Stimulated activated CD4-positive, alpha-beta T cell treated with anti-CD3 and anti-CD28 coated beads, TNF-alpha, amount 100 ng/mL, for 1 hour (primary cell): ENCODE results near the gene HTRA1.

ENCODE experiments used
- DNase-seq, 3 donors: peaks; one replicate each; pipeline ENCODE4 v3.0.0-alpha.2; 2020; ENCODE audit warnings: low read depth in 3 of 3, low spot score in 1 of 3

Gene HTRA1

GRCh38 chr10:122454603-122455080 is 6.7 kb upstream of the HTRA1 start, which contains the start of gene ARMS2:
ARMS2 (plus strand) TSS chr10:122454653; CDS start chr10:122454728, 75 bp downstream.
- DNase-seq = no peak

DNA sequence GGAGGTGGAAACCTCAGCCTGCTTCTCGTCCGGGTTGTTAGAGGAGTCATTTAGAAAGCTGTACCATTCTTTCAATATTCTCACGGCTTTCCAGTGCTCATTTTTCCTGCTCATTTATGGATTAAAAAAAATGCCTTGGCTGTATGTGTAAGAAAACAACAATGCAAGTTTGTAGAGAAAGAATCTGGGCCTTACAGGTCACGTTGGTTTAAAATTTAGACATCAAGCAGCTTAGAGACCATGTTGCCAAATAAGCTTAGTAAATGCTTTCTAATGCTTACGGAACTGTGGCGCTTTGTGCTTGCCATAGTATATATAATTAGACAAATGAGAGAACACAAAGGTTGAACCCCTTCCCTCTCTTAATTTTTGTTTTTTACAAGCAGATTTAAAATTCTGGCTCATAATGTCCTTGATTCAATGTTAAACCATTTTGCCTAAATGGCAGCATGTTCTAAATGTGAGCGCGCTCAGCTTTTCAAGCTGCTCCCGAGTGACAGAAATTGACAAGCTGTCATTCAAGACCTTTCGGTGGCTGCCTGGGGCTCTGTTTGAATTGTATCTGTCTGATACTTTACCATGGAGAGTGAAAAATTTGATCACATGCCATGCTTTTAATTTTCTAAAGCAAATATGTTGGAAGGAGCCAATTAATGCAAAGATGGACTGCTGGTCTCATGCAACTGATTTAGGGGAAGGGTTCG is 5.8 kb upstream of the HTRA1 start:
- no peak for DNase-seq

GRCh38 chr10:122457934-122458333 is 3.4 kb upstream of the HTRA1 start:
- no peak for DNase-seq

DNA sequence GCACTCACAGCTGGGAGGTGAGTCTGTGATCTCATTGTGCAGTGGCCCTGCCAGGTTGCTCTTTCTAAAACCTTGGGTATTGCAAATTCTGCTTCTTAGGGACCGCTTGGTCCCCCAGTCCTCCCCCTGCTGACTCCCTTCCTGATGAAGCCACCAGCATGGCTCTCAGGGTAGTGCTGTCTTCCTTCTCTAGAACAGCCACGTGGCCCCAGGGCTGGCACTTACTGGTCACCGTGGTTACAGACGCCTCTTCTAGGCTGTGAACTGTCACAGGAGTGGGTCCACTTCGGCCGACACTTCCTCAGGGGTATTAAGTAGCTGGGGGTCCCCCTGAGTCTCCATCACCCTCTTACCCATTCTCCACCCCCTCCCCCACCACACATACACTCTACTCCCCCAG is 2.7 kb upstream of the HTRA1 start:
- DNase-seq = no peak

DNA sequence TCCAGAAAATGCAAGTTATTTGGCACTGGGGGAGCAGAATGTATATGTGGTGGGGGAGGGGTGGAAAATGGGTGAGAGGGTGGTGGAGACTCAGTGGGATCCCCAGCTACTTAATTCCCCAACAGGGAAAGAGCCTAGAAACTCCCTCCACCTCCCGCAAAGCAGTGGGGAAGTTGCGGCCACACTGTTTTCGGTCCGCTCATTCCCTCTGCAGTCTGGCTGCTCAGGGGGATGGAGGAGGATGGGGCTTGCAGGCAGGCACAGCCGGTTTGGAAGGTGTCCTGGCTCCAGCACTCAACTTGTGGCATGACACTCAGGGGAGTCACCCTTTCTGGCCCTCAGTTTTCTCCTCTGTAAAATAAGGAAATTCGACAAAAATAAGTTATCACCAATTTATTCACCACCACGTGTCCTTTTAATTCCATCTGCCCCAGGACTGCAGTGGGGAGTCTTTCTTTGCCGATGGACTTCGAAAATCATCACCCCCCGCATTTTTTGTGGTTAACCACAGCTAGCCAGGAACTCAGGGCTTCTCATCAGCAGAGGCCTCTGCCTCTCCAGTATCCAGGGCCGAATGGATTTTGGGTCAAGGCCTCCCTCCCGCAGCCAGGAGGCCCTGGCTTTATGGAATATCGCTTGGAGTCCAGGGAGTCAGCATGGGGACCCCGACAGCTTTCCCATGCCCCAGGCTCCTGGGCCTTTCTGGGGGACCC is 1.6 kb upstream of the HTRA1 start:
- no peak for DNase-seq

DNA sequence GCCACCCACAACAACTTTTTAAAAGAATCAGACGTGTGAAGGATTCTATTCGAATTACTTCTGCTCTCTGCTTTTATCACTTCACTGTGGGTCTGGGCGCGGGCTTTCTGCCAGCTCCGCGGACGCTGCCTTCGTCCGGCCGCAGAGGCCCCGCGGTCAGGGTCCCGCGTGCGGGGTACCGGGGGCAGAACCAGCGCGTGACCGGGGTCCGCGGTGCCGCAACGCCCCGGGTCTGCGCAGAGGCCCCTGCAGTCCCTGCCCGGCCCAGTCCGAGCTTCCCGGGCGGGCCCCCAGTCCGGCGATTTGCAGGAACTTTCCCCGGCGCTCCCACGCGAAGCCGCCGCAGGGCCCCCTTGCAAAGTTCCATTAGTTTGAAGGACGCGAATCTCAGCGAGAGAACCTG is 461 bp upstream of the HTRA1 start:
- DNase-seq = no peak

DNA sequence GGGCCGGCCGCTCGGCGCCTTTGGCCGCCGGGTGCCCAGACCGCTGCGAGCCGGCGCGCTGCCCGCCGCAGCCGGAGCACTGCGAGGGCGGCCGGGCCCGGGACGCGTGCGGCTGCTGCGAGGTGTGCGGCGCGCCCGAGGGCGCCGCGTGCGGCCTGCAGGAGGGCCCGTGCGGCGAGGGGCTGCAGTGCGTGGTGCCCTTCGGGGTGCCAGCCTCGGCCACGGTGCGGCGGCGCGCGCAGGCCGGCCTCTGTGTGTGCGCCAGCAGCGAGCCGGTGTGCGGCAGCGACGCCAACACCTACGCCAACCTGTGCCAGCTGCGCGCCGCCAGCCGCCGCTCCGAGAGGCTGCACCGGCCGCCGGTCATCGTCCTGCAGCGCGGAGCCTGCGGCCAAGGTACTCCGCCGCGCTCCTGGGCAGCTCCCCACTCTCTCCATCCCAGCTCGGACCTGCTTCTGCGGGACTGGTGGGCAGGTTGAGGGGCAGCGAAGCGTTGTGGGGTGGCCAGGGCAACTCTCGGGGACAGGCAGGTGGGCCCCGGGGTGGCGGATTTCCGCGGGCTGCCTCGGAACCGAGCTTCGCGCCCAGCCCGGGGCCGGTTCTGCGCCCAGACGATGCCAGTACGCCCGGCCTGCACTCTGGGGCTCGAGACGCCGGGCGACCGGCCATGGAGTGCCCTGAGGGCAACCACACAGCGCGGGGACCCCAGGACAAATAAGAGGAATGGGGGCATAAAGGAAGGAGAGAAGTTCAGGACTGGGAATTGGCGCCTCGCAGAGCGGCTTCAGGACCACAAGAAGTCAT is 578 bp downstream of the HTRA1 start:
- no peak for DNase-seq

- no peak for DNase-seq
Measured at GRCh38 chr10:122462533-122463465, 1.4 kb downstream of the HTRA1 start.

- DNase-seq = no peak
Measured at GRCh38 chr10:122463466-122464249, 2.3 kb downstream of the HTRA1 start.

DNA sequence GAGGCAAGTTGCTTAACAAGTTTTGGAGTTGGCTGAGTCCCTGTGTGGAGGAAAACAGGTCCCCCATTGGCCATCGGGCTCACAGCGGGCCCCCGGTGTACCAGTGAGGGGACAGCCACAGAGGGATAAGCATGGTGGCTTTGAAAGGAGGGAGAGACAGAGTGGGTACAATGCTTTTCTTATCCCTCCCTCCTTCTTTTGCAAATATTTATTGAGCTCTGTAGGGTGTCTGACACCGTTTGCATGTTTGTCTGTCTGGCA is 2.8 kb downstream of the HTRA1 start:
- DNase-seq = no peak

DNA sequence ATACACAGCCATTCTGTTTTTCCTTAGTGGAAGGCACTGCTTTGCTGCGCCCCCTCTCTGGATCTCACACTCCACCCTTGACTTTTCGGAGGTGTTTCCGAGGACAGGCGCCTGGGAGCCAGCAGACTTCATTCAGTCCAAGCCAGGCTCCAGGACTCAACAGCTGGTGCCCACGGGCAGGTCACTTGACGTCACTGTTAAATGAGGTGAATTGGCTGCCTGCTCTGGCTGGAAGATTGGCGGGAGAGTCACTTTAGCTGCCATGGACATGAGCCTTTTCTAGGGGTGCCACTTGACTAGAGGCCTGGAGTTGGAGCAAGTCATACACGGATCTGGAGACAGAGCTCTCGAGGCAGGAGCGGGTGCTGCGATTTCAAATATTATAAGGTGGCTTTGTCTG is 3.2 kb downstream of the HTRA1 start:
- no peak for DNase-seq

DNA sequence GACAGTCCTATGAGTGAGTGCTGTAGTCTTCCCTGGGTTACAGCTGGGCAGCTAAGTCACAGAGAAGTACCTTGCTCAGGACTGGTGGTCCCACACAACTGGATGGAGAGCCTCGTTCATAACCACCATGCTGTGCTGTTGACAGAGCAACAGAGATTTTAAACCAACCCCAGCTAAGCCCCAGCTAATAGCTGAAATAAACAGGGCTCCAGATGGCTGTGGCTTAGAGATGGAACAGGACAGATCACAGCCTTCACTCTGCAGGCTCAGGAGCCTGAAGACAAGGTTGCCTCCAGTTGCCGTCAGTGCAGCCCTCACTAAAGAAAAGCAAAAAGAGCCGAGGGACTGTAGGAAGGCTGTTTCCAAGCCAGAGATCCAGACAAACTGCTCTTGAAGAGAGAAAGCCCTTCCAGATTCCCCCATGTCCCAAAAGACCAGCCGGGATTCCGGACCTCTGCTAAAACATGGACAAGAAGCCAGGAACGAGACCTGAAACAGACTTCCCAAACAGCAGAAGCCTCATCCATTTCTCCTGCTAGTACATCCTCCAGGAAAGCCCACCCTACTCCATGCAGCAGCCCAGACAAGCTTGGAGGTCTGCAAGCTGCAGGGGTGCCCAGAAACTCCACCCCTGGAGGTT is 4.2 kb downstream of the HTRA1 start:
- no peak for DNase-seq

GRCh38 chr10:122466951-122467381 is 5.6 kb downstream of the HTRA1 start:
- DNase-seq = no peak

DNA sequence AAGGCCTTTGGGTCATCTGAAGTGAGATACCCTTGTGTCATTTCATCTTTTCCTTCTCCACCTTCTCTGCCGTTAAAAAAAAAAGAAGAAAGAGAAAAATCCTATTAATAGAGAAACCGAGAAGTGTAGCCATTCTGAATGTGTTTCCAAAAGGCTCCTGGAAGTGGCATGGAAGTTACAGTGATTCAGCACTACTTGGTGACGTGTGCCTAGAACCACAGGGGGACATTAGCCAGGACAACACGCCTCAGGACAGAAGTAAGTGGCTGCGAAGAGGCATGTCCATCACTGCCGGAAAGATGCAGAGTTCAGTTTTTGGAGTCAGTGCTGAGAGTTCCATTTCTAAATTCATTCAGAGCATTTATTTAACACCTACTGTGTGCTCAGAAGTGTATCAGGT is 6.3 kb downstream of the HTRA1 start:
- DNase-seq = no peak

DNA sequence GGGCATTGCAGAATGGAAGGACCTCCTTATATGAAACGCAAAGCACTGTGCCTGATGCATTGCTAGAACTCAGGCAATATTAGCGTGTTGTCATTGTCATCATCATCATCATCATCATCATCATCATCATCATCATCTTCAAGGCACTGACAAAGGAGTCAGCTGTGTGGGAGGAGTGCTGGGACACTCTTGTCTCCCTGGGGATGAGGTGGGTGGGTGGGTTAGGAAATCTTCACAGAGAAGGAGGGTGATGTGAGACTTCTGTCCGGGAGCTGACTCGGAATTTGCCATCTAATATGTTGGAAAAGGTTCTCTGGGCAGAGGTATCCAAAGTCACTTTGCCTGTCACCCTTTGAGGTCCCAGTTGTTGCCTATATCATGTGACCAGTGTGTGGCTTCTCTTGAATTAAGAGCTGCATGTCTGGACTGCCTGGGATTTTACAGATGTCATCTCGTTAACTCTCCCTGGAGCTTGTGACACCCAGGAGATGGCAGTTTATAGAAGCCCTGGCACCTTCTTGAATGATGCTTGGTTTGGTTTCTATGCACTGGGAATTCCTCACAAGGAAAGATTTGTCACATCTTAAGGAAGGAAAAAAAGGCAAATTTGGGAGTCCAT is 7.1 kb downstream of the HTRA1 start:
- DNase-seq = no peak

DNA sequence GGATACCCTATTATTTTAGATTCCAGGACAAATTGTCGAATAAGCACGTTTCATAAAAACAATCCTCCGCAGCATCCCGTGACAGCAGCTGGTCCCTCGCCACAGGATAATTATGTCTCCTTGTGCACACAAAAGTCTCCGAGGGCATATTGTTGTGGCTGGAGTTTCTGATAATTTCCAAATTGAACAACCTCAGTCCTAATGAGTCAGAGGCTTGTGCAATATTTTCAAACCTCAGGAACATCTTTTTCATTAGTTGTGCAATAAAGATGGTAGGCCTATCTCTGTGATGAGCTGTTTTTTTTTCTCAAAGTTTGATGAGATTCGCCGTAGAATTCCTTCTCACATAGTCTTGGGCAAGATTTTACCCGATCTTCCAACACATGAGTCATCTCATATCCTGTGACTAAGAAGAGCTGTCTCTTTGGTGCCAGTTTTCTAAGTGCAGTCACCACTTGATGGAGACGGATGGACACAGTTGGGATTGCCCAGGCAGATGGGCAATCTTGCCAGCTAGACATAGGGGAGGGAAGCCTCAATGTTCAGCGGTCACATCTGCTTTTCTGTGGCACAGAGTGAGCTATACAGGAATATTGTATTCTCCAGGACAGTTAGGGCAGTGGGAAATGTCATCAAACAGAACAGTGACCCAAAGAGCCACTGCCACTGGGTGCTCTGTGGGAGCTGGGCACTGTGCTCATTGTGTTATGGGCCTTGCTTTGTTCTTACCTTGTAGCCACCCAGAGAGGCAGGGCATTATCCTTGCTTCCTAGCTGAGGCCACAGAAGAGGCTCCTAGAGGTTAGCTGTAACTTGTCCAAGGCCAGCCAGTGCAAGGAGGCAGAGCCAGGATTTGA is 7.8 kb downstream of the HTRA1 start:
- DNase-seq = no peak

- no peak for DNase-seq
Measured at GRCh38 chr10:122469848-122470247, 8.5 kb downstream of the HTRA1 start.

DNA sequence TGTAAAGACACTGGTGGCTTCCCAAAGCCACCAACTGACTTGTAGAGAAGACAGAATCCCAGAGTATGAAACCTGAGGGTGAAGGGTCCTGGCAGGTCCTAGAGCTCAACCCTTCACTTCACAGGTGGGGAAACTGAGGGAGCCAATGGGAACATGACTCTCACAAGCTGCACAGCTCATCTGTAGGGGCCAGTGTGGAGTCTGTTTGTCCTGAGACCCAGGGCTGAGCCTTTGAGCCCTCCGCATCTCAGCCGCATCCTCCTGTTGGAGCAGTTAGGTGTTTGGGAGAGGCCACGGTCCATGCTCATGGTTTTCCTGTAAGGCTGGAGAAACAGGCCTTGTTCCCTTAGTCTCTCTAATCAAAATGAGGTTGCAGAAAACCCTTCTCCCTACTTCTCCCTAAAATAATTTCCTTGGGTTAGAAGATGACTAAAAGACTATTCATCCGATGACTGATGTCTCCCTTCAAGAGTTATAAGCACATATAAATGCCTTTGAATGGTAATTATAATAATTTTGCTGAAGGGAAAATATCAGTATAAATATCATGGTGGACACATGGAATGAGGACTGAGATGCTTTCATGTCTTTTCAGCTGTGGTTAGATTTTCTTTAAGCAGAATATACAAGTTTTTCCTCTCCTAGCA is 10.3 kb downstream of the HTRA1 start:
- no peak for DNase-seq
